Neuronal stem cell (in vitro differentiated cells): ENCODE results near the gene TSHZ2.
"Not testable (repeated sequence)": the region's sequence is repeated elsewhere in the genome, so short reads cannot be mapped to it uniquely, and the experiment has no call there.

ENCODE experiments used
- DNase-seq: peaks from one replicate; pipeline ENCODE4 v3.0.0-alpha.2; 2013; ENCODE audit warnings: low spot score
- H2AFZ ChIP-seq: one replicate; pipeline ENCODE4 v1.6.1; 2013; ENCODE audit warnings: mild to moderate bottlenecking, low read length, inconsistent platforms
- H2AK5ac ChIP-seq: 2 replicates; pipeline ENCODE4 v1.6.1; 2013; ENCODE audit warnings: low read depth, mild to moderate bottlenecking, inconsistent platforms, low read length, moderate library complexity, mixed read lengths
- H2BK120ac ChIP-seq: 2 replicates; pipeline ENCODE4 v1.6.1; 2013; ENCODE audit warnings: low read depth, mild to moderate bottlenecking, inconsistent platforms, low read length, moderate library complexity, mixed read lengths
- H2BK12ac ChIP-seq: one replicate; pipeline ENCODE4 v1.6.1; 2013; ENCODE audit warnings: low read length, inconsistent platforms
- H2BK15ac ChIP-seq: 2 replicates; pipeline ENCODE4 v1.6.1; 2013; ENCODE audit warnings: mild to moderate bottlenecking, low read length, inconsistent platforms, mixed read lengths
- H2BK5ac ChIP-seq: one replicate; pipeline ENCODE4 v1.6.1; 2013; ENCODE audit warnings: inconsistent platforms, mild to moderate bottlenecking, low read length, moderate library complexity
- H3K14ac ChIP-seq: one replicate; pipeline ENCODE4 v1.6.1; 2013; ENCODE audit warnings: low read length, inconsistent platforms
- H3K18ac ChIP-seq: 2 replicates; pipeline ENCODE4 v1.6.1; 2013; ENCODE audit warnings: low read length, inconsistent platforms
- H3K23ac ChIP-seq: 2 replicates; pipeline ENCODE4 v1.6.1; 2013; ENCODE audit warnings: low read depth, mild to moderate bottlenecking, mixed read lengths, low read length, inconsistent platforms; ENCODE audit not compliant: poor library complexity
- H3K27ac ChIP-seq: replicated peaks from 3 replicates; pipeline ENCODE4 v1.5.1; 2013; ENCODE audit warnings: low read length, inconsistent platforms
- H3K27me3 ChIP-seq, 3 experiments: 2 replicates each; pipeline ENCODE4 v1.6.1; 2013; ENCODE audit warnings: low read length in 3 of 3, mild to moderate bottlenecking in 2 of 3, inconsistent platforms in 1 of 3, low read depth in 1 of 3, mixed read lengths in 1 of 3, moderate library complexity in 1 of 3; ENCODE audit not compliant: control insufficient read depth in 3 of 3, insufficient read depth in 3 of 3
- H3K36me3 ChIP-seq, 2 donors: replicated peaks in 1 of 2; 2 replicates each; pipeline ENCODE4 v1.6.1; 2013; ENCODE audit warnings: low read length in 2 of 2; ENCODE audit not compliant: control insufficient read depth in 2 of 2, insufficient read depth in 2 of 2
- H3K4ac ChIP-seq: 2 replicates; pipeline ENCODE4 v1.6.1; 2013; ENCODE audit warnings: inconsistent platforms, mild to moderate bottlenecking, low read length, moderate library complexity
- H3K4me1 ChIP-seq, 2 donors: 1 replicate in 1 of 2; 2 replicates in 1 of 2; pipeline ENCODE4 v1.6.1; 2013; ENCODE audit warnings: low read length in 2 of 2, low read depth in 1 of 2; ENCODE audit not compliant: control insufficient read depth in 2 of 2, insufficient read depth in 1 of 2
- H3K4me2 ChIP-seq: one replicate; pipeline ENCODE4 v1.6.1; 2013; ENCODE audit warnings: mild to moderate bottlenecking, low read length, inconsistent platforms; ENCODE audit not compliant: insufficient read depth, poor library complexity, severe bottlenecking
- H3K4me3 ChIP-seq, 2 donors: 2 replicates each; pipeline ENCODE4 v1.5.1; 2013; ENCODE audit warnings: low read length in 2 of 2, mild to moderate bottlenecking in 2 of 2, inconsistent platforms in 1 of 2, moderate library complexity in 1 of 2
- H3K79me1 ChIP-seq: one replicate; pipeline ENCODE4 v1.6.1; 2013; ENCODE audit warnings: low read depth, mild to moderate bottlenecking, inconsistent platforms, low read length, moderate library complexity
- H3K9ac ChIP-seq: one replicate; pipeline ENCODE4 v1.6.1; 2013; ENCODE audit warnings: mild to moderate bottlenecking, low read depth, low read length, inconsistent platforms; ENCODE audit not compliant: poor library complexity
- H3K9me3 ChIP-seq, 2 donors: replicated peaks in 1 of 2; 2 replicates each; pipeline versions ENCODE3 to v1.6.1; 2013; ENCODE audit warnings: low read length in 2 of 2, mild to moderate bottlenecking in 2 of 2, inconsistent platforms in 1 of 2, low read depth in 1 of 2, mixed read lengths in 1 of 2, moderate library complexity in 1 of 2; ENCODE audit not compliant: control insufficient read depth in 2 of 2, insufficient read depth in 1 of 2
- H4K8ac ChIP-seq: one replicate; pipeline ENCODE4 v1.6.1; 2013; ENCODE audit warnings: low read depth, mild to moderate bottlenecking, inconsistent platforms, low read length, moderate library complexity
- H4K91ac ChIP-seq: one replicate; pipeline ENCODE4 v1.6.1; 2013; ENCODE audit warnings: low read length, low read depth, mild to moderate bottlenecking, inconsistent platforms; ENCODE audit not compliant: poor library complexity
- WGBS, 2 donors: extraction: QIAGEN DNeasy Blood & Tissue Kit; methylation state at CpG; one replicate each; pipeline ENCODE4 v1.1.7; 2013; ENCODE audit warnings: missing lambda C conversion rate in 2 of 2, mixed read lengths in 1 of 2; ENCODE audit not compliant: insufficient read length in 2 of 2, insufficient replicate concordance in 1 of 2; ENCODE audit errors: extremely low coverage in 2 of 2; 5-methylcytosine and 5-hydroxymethylcytosine counted together

The TSHZ2 gene

DNA sequence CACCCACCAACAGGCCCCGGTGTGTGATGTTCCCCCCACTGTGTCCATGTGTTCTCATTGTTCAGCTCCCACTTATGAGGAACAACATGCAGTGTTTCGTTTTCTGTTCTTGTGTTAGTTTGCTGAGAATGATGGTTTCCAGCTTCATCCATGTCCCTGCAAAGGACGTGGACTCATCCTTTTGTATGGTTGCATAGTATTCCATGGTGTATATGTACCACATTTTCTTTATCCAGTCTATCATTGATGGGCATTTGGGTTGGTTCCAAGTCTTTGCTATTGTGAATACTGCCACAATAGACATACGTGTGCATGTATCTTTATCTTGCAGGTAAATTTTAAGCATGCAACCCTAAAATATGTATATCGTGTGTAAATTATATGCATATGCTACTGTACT, 52.5 kb downstream of the TSHZ2 start:
- H2BK15ac ChIP-seq, H3K4me2 ChIP-seq, H3K79me1 ChIP-seq, H3K9me3 ChIP-seq, H3K18ac ChIP-seq, H3K4me1 ChIP-seq, DNase-seq, H3K14ac ChIP-seq, H4K91ac ChIP-seq, H2BK12ac ChIP-seq, H3K9ac ChIP-seq, H2AK5ac ChIP-seq, H2AFZ ChIP-seq, H2BK120ac ChIP-seq, H3K36me3 ChIP-seq, H3K27me3 ChIP-seq, H3K23ac ChIP-seq, H3K4ac ChIP-seq, H3K27ac ChIP-seq, H4K8ac ChIP-seq, H2BK5ac ChIP-seq, H3K4me3 ChIP-seq: not testable (repeated sequence)
- WGBS, 2 donors: no CpG with 5 or more reads among the region's 5 CpGs

GRCh38 chr20:53027089-53027488, 54.9 kb downstream of the TSHZ2 start:
- Histone ChIP-seq H3K79me1 (no peaks in the 10 kb centered on the region), H3K4me3 (no peak overlapping the region), H3K9me3 (no peaks in the 10 kb centered on the region), H3K27ac (no peak overlapping the region), H2AK5ac (no peak overlapping the region), H2BK12ac (no peak overlapping the region), H2BK15ac (no peak overlapping the region), H3K18ac (no peak overlapping the region), H4K91ac (no peak overlapping the region), H3K36me3 (no peaks in the 10 kb centered on the region), H3K14ac (no peak overlapping the region), H2BK5ac (no peak overlapping the region), H4K8ac (no peak overlapping the region), H3K4ac (no peak overlapping the region), H3K4me2 (no peak overlapping the region), H3K27me3 (no peaks in the 10 kb centered on the region), H2BK120ac (no peak overlapping the region), H3K4me1 (peaks cover 0 to 6% of the 10 kb centered on the region in 2 donors), H3K23ac (no peak overlapping the region), H3K9ac (no peak overlapping the region), H2AFZ (no peak overlapping the region)
- DNase-seq: no peak

- H2BK12ac ChIP-seq: no peak overlapping the region
- no peak overlapping the region for H3K9ac ChIP-seq
- no peak overlapping the region for H3K23ac ChIP-seq
- no peak overlapping the region for H3K4me2 ChIP-seq
- H4K91ac ChIP-seq: no peak overlapping the region
- H2BK120ac ChIP-seq: no peak overlapping the region
- no peaks in the 10 kb centered on the region for H3K27me3 ChIP-seq
- H2BK5ac ChIP-seq: no peak overlapping the region
- H3K27ac ChIP-seq: no peak overlapping the region
- no peak overlapping the region for H3K18ac ChIP-seq
- no peaks in the 10 kb centered on the region for H3K9me3 ChIP-seq
- no peak overlapping the region for H4K8ac ChIP-seq
- no peak overlapping the region for H3K14ac ChIP-seq
- H3K4me3 ChIP-seq: no peak overlapping the region
- DNase-seq: no peak
- no peak overlapping the region for H2BK15ac ChIP-seq
- no CpG with 5 or more reads among the region's 6 CpGs for WGBS, 2 donors
- no peak overlapping the region for H3K4ac ChIP-seq
- peaks cover 0 to 6% of the 10 kb centered on the region in 2 donors for H3K4me1 ChIP-seq
- no peak overlapping the region for H2AFZ ChIP-seq
- H3K36me3 ChIP-seq: no peaks in the 10 kb centered on the region
- H2AK5ac ChIP-seq: no peak overlapping the region
- no peaks in the 10 kb centered on the region for H3K79me1 ChIP-seq
Observed at GRCh38 chr20:53028337-53029007, 56.3 kb downstream of the TSHZ2 start.

DNA sequence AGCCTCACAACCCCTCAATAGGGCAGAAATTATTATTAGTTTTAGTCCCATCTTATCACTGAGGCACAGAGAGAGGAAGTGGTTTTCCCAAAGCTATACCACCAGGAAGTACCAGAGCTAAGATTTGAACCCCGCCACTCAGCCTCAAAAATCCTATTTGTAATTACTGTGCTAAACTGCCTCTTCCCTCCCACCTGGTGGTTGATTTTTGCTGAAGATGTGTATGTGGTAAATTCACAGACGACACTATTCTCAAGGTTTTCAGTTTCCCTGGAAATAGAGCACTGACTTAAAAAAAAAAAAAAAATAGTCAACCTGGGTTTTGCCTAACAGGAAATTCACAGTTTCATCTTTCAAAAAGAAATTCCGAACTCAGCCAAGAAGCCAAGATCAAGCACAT, 57.9 kb downstream of the TSHZ2 start:
- no peaks in the 10 kb centered on the region for H3K27me3 ChIP-seq
- no peak overlapping the region for H2BK5ac ChIP-seq
- H3K4me3 ChIP-seq: no peak overlapping the region
- no peak overlapping the region for H2BK120ac ChIP-seq
- H2BK12ac ChIP-seq: no peak overlapping the region
- H3K36me3 ChIP-seq: no peaks in the 10 kb centered on the region
- H2BK15ac ChIP-seq: no peak overlapping the region
- no peak for DNase-seq
- no peak overlapping the region for H3K4ac ChIP-seq
- peaks cover 0 to 10% of the 10 kb centered on the region in 2 donors for H3K4me1 ChIP-seq
- no peak overlapping the region for H3K18ac ChIP-seq
- H2AK5ac ChIP-seq: no peak overlapping the region
- H3K27ac ChIP-seq: no peak overlapping the region
- H3K14ac ChIP-seq: no peak overlapping the region
- no peak overlapping the region for H3K23ac ChIP-seq
- no peak overlapping the region for H3K4me2 ChIP-seq
- WGBS, 2 donors: no CpG with 5 or more reads among the region's 3 CpGs
- H2AFZ ChIP-seq: no peak overlapping the region
- no peak overlapping the region for H4K91ac ChIP-seq
- no peaks in the 10 kb centered on the region for H3K79me1 ChIP-seq
- no peak overlapping the region for H4K8ac ChIP-seq
- H3K9ac ChIP-seq: no peak overlapping the region
- H3K9me3 ChIP-seq: no peaks in the 10 kb centered on the region
